HG02885 (cell line): ENCODE results near the gene RPS6KB2.
A peak's percentile ranks its signal among the peaks of the same experiment; 100 is the strongest.
"Not testable (repeated sequence)": the region's sequence is repeated elsewhere in the genome, so short reads cannot be mapped to it uniquely, and the experiment has no call there.

Experiments used
- ATAC-seq: cut with Tn5 transposase; IDR thresholded peaks from one replicate; pipeline ENCODE4 v1.9.1; 2021; ENCODE audit warnings: mild to moderate bottlenecking; ENCODE audit not compliant: unreplicated experiment, poor library complexity

The RPS6KB2 gene

GRCh38 chr11:67423891-67424613 is 4.2 kb upstream of the RPS6KB2 start:
- ATAC-seq, result no peak

- not testable (repeated sequence) for ATAC-seq
Observed at GRCh38 chr11:67427364-67427859, 882 bp upstream of the RPS6KB2 start.

- no peak for ATAC-seq
Observed at GRCh38 chr11:67429038-67429668, 859 bp downstream of the RPS6KB2 start.

GRCh38 chr11:67429722-67430121 is 1.4 kb downstream of the RPS6KB2 start:
- no peak for ATAC-seq

GRCh38 chr11:67431346-67432249 is 3.3 kb downstream of the RPS6KB2 start:
- no peak for ATAC-seq

GRCh38 chr11:67432655-67433349 is 4.5 kb downstream of the RPS6KB2 start:
- ATAC-seq, result no peak

- no peak for ATAC-seq
Observed at GRCh38 chr11:67433536-67434394, 5.5 kb downstream of the RPS6KB2 start.

GRCh38 chr11:67434395-67434881 is 6.1 kb downstream of the RPS6KB2 start:
- ATAC-seq, result no peak

GRCh38 chr11:67435031-67435726 is 6.9 kb downstream of the RPS6KB2 start:
- ATAC-seq, result no peak

GRCh38 chr11:67435727-67436458 is 7.6 kb downstream of the RPS6KB2 start:
- no peak for ATAC-seq

GRCh38 chr11:67436459-67437081 is 8.3 kb downstream of the RPS6KB2 start:
- no peak for ATAC-seq

- ATAC-seq, result no peak
Observed at GRCh38 chr11:67437082-67437808, 9.0 kb downstream of the RPS6KB2 start, which contains the start of gene PTPRCAP. TSS of gene PTPRCAP (minus strand) at chr11:67437682. CDS start at chr11:67437619, 63 bp downstream.

GRCh38 chr11:67437809-67438157 is 9.5 kb downstream of the RPS6KB2 start:
- ATAC-seq, result no peak

GRCh38 chr11:67438158-67438902 is 10.0 kb downstream of the RPS6KB2 start:
- peak; percentile 37 for ATAC-seq

GRCh38 chr11:67439321-67440228 is 11.3 kb downstream of the RPS6KB2 start:
- ATAC-seq, result no peak
